AG04449 (cell line): ENCODE measurements around the gene ALDH16A1.

Experiments used
- CTCF ChIA-PET: fragments of 350-600 bp; formaldehyde crosslinking; extraction: SDS; loops from one replicate; lab custom pipeline; 2021; ENCODE audit warnings: antibody characterized with exemption; lab: Yijun Ruan, JAX
- POLR2A ChIA-PET: fragments of 400-600, 350-600 bp; formaldehyde crosslinking; extraction: SDS; loops from one replicate; lab custom pipeline; 2020; ENCODE audit warnings: antibody characterized with exemption, inconsistent platforms; lab: Yijun Ruan, JAX
- DNase-seq: peaks from one replicate; pipeline ENCODE4 v3.0.0-alpha.2; 2010; ENCODE audit warnings: low read depth, low spot score
- H3K4me3 ChIP-seq: 2 replicates; pipeline ENCODE4 v1.5.1; 2011; ENCODE audit warnings: low read depth, mild to moderate bottlenecking, control low read depth, low read length
- CTCF ChIP-seq: IDR thresholded peaks from one replicate; pipeline ENCODE4 v1.5.1; 2011; ENCODE audit warnings: mild to moderate bottlenecking, moderate library complexity, low read length, control low read depth, inconsistent platforms; ENCODE audit not compliant: insufficient read depth; ENCODE audit errors: missing control alignments

Gene ALDH16A1

GRCh38 chr19:49445997-49446396 is 7.0 kb upstream of the ALDH16A1 start:
- ChIA-PET CTCF (interaction anchor here (0.6 to 5.6 kb wide), 7 partner anchors 10 to 220 kb away, joined by 3 to 50 read pairs (median 3); no protein-coding TSS in a partner anchor), POLR2A (no interaction called here)
- TF ChIP-seq CTCF, result no peak
- no peak for DNase-seq
- H3K4me3 ChIP-seq, result no peak overlapping the region

GRCh38 chr19:49447485-49448431 is 5.3 kb upstream of the ALDH16A1 start:
- CTCF ChIA-PET, result interaction anchor here (1.6 to 5.6 kb wide), 3 partner anchors 26 to 147 kb away, joined by 3 to 50 read pairs (median 5); no protein-coding TSS in a partner anchor
- no peak for TF ChIP-seq CTCF
- DNase-seq, result no peak
- H3K4me3 ChIP-seq, result no peak overlapping the region
- POLR2A ChIA-PET, result no interaction called here

- no peak for TF ChIP-seq CTCF
- ChIA-PET CTCF (interaction anchor here (1.6 to 5.6 kb wide), 3 partner anchors 25 to 147 kb away, joined by 3 to 50 read pairs (median 5); no protein-coding TSS in a partner anchor), POLR2A (no interaction called here)
- no peak for DNase-seq
- no peak overlapping the region for H3K4me3 ChIP-seq
These were observed 4.6 kb upstream of the ALDH16A1 start for GRCh38 chr19:49448432-49448786.

- peak overlapping the region; percentile 40 for H3K4me3 ChIP-seq
- DNase-seq, result no peak
- POLR2A ChIA-PET, result no interaction called here
- CTCF ChIA-PET, result interaction anchor here (1.0 to 1.3 kb wide), 3 partner anchors 44 to 97 kb away, joined by 3 read pairs; no protein-coding TSS in a partner anchor
- no peak for TF ChIP-seq CTCF
These were observed 2.6 kb upstream of the ALDH16A1 start for GRCh38 chr19:49450405-49450804.

GRCh38 chr19:49451430-49452181 is 1.4 kb upstream of the ALDH16A1 start, which contains the start of gene PIH1D1:
PIH1D1 (minus strand) TSS chr19:49451814; CDS start chr19:49451574, 240 bp downstream.
- TF ChIP-seq CTCF, result peak; percentile 11
- peak; percentile 95 for DNase-seq
- peak within 1 kb of the TSS; percentile 96 for H3K4me3 ChIP-seq
- ChIA-PET POLR2A (interaction anchor here (0.6 to 1.0 kb wide), 4 partner anchors 36 to 206 kb away, joined by 3 read pairs; partner anchors contain the start of genes RPL13A, RPS11 and TEAD2), CTCF (interaction anchor here (1.1 to 6.2 kb wide), 3 partner anchors 19 to 119 kb away, joined by 3 to 40 read pairs (median 3); partner anchors contain the start of gene FLT3LG)
